ENCODE measurements around the gene SDHA. TPM values are rescaled to one million over a fixed set of nuclear protein-coding genes. Genes with fewer than 3 reads are reported as not detected.

The SDHA gene
- total and polyA plus RNA-seq, 2 of the 8 experiments (the other 6 are each of a cell fraction or from before 2014, with no cell fraction given): 59.7 to 87.3 TPM

DNA sequence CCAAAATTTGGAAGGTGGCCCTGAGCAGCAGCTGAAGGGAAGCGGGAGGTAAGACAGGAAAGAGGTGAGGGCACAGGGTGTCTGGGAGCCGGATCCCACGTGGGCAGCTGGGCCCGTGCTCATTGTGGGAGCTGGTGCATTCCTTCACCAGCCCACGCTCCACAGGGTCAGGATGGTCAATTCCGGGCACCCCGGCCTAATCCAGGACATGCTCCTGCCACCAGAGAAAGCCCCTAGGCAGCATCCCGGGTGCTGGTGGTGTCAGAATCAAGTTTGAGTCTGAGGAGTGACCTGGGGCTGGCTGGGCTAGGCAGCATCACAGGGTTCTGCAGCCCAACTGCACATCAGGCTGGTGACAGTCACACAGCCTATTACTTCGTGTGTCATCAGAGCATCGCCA is 46.2 kb downstream of the SDHA start:
- POLR2A ChIA-PET (ENCODE audit: partially characterized antibody): no interaction called here
- no peak overlapping the region for H2AFZ ChIP-seq (ENCODE audit: low read length)
- H3K4me2 ChIP-seq (ENCODE audit: insufficient read depth in 1 of 2, low read depth in 2 of 2, low read length in 2 of 2): no peak overlapping the region
- H3K23me2 ChIP-seq (ENCODE audit: low read depth, low read length): no peaks in the 10 kb centered on the region
- no peak overlapping the region for H2BK20ac ChIP-seq (ENCODE audit: low read length)
- DNase-seq (ENCODE audit: low read depth in 1 of 2, low spot score in 2 of 2) (no peak), FAIRE-seq (no peak)
- H3K14ac ChIP-seq (ENCODE audit: insufficient read length): no peak overlapping the region
- H4K8ac ChIP-seq (ENCODE audit: extremely low read depth, insufficient read depth, low read length): no peak overlapping the region
- H3K27ac ChIP-seq (ENCODE audit: low read depth, low read length): no peak overlapping the region
- H3K23ac ChIP-seq (ENCODE audit: insufficient read length): no peak overlapping the region
- no peak overlapping the region for H4K5ac ChIP-seq (ENCODE audit: insufficient read length, low read depth, low read length)
- H4K20me1 ChIP-seq (replicated peaks in 1 of 2; ENCODE audit: control insufficient read depth in 1 of 2, insufficient read depth in 2 of 2, low read length in 2 of 2): no peaks in the 10 kb centered on the region
- peaks cover 0 to 10% of the 10 kb centered on the region in 2 experiments; a peak in 1 of 4 replicates for H3K9me3 ChIP-seq (ENCODE audit: insufficient read depth in 2 of 2, low read depth in 1 of 2, low read length in 1 of 2)
- no peak overlapping the region for H2BK120ac ChIP-seq (replicated peaks; ENCODE audit: low read depth, low read length)
- CTCF ChIA-PET (ENCODE audit: partially characterized antibody): no interaction called here
- no peak overlapping the region for H2BK15ac ChIP-seq (ENCODE audit: low read length)
- no peak overlapping the region for H2BK12ac ChIP-seq (ENCODE audit: low read depth, low read length)
- no peak overlapping the region for H3K18ac ChIP-seq (ENCODE audit: extremely low read depth, low read length)
- TF ChIP-seq POLR2A (IDR thresholded peaks at IDR 0.05; ENCODE audit: control extremely low read depth in 1 of 2, low read depth in 2 of 2, low read length in 2 of 2): no peak
- no peak for TF ChIP-seq SP1 (IDR thresholded peaks at IDR 0.05; ENCODE audit: low read depth, low read length)
- H3K4me3 ChIP-seq (ENCODE audit: extremely low read depth in 1 of 4, insufficient read depth in 2 of 4, low read depth in 3 of 4, low read length in 4 of 4): no peak overlapping the region
- 92% methylated on average over 8 of the region's 10 CpGs; no CpG with 5 or more reads in 1 of the 2 experiments for WGBS, 2 experiments (ENCODE audit: extremely low coverage in 1 of 2, insufficient coverage in 1 of 2, insufficient read length in 1 of 2, insufficient replicate concordance in 2 of 2, low coverage in 1 of 2, low lambda C conversion rate in 2 of 2, missing lambda C conversion rate in 1 of 2)
- H3K4ac ChIP-seq (replicated peaks; ENCODE audit: insufficient read length, low read depth, low read length): no peak overlapping the region
- no peaks in the 10 kb centered on the region for H3K79me1 ChIP-seq (ENCODE audit: low read depth, low read length)
- no peak overlapping the region for H4K91ac ChIP-seq (replicated peaks; ENCODE audit: insufficient read length, low read length)
- H2AK5ac ChIP-seq (ENCODE audit: low read depth, low read length): no peak overlapping the region
- no peak overlapping the region for H3K56ac ChIP-seq (replicated peaks; ENCODE audit: insufficient read length, low read depth, low read length)
- H2BK5ac ChIP-seq (ENCODE audit: low read depth, low read length): no peak overlapping the region
- no peaks in the 10 kb centered on the region for H3K27me3 ChIP-seq (replicated peaks in 1 of 4; ENCODE audit: control insufficient read depth in 3 of 4, extremely low read depth in 1 of 4, insufficient read depth in 3 of 4, low read length in 3 of 4)
- H3K9ac ChIP-seq (replicated peaks in 1 of 4; ENCODE audit: extremely low read depth in 1 of 4, low read depth in 3 of 4, low read length in 3 of 4): no peak overlapping the region
- no peaks in the 10 kb centered on the region for H3K4me1 ChIP-seq (replicated peaks in 1 of 4; ENCODE audit: control insufficient read depth in 3 of 4, insufficient read depth in 4 of 4, low read length in 3 of 4)
- H3K79me2 ChIP-seq (ENCODE audit: control insufficient read depth in 1 of 2, insufficient read depth in 2 of 2, low read length in 2 of 2): no peaks in the 10 kb centered on the region
- H3K36me3 ChIP-seq (ENCODE audit: control insufficient read depth in 2 of 4, insufficient read depth in 4 of 4, low read length in 3 of 4): peaks cover 2 to 14% (median 7%) of the 10 kb centered on the region in 4 experiments; a peak in 6 of 8 replicates
